ENCODE results near the gene RPS5.
A peak's percentile ranks its signal among the peaks of the same experiment; 100 is the strongest.
"Not testable (repeated sequence)": the region's sequence is repeated elsewhere in the genome, so short reads cannot be mapped to it uniquely, and the experiment has no call there.

Gene RPS5

GRCh38 chr19:58385891-58386575 is 1.0 kb upstream of the RPS5 start:
- peak; percentile 47 for DNase-seq

- DNase-seq, result peak; percentile 35
These were observed 487 bp downstream of the RPS5 start for GRCh38 chr19:58387338-58388174.

- DNase-seq, result no peak
These were observed 1.1 kb downstream of the RPS5 start for GRCh38 chr19:58388175-58388526.

GRCh38 chr19:58392945-58393724 is 6.1 kb downstream of the RPS5 start:
- DNase-seq, result no peak

- DNase-seq, result no peak
These were observed 6.6 kb downstream of the RPS5 start for GRCh38 chr19:58393725-58394033.

- DNase-seq, result no peak
These were observed 7.8 kb downstream of the RPS5 start for GRCh38 chr19:58394821-58395219.

GRCh38 chr19:58395220-58395978 is 8.3 kb downstream of the RPS5 start, which contains the start of gene RNF225:
Gene RNF225, plus strand, starts transcription at chr19:58395656. Its CDS starts 434 bp downstream, at chr19:58396090.
- DNase-seq, result peak; percentile 50

GRCh38 chr19:58395979-58396627 is 9.0 kb downstream of the RPS5 start:
- DNase-seq, result peak; percentile 57

- no peak for DNase-seq
These were observed 9.8 kb downstream of the RPS5 start for GRCh38 chr19:58396691-58397532.

- DNase-seq, result peak; percentile 35
These were observed 10.5 kb downstream of the RPS5 start for GRCh38 chr19:58397533-58398037.

- DNase-seq, result no peak
These were observed 11.0 kb downstream of the RPS5 start for GRCh38 chr19:58398087-58398486.

- no peak for DNase-seq
These were observed 11.5 kb downstream of the RPS5 start for GRCh38 chr19:58398545-58398944.

GRCh38 chr19:58399903-58400302 is 12.8 kb downstream of the RPS5 start:
- DNase-seq, result no peak

- DNase-seq, result peak; percentile 45
These were observed 13.3 kb downstream of the RPS5 start for GRCh38 chr19:58400316-58400915.

- peak; percentile 100 for DNase-seq
These were observed 14.1 kb downstream of the RPS5 start for GRCh38 chr19:58400916-58401839.

- DNase-seq, result no peak
These were observed 14.9 kb downstream of the RPS5 start for GRCh38 chr19:58401840-58402421.

- not testable (repeated sequence) for DNase-seq
These were observed 16.9 kb downstream of the RPS5 start for GRCh38 chr19:58403920-58404478.

GRCh38 chr19:58406818-58407657 is 20.0 kb downstream of the RPS5 start:
- DNase-seq, result peak; percentile 58
